Retinal pigment epithelial cell (primary cell): ENCODE measurements around the gene APBA2.
A peak's percentile ranks its signal among the peaks of the same experiment; 100 is the strongest.

ENCODE experiments used
- DNase-seq: peaks from one replicate; pipeline ENCODE4 v3.0.0-alpha.2; 2010; ENCODE audit warnings: low read depth
- H3K4me3 ChIP-seq: 2 replicates; pipeline ENCODE4 v1.5.1; 2011; ENCODE audit warnings: mild to moderate bottlenecking, low read length, control low read depth, moderate library complexity
- CTCF ChIP-seq: conservative IDR thresholded peaks from 2 replicates; pipeline ENCODE4 v1.5.1; 2011; ENCODE audit warnings: low read depth, low read length, control low read depth, inconsistent platforms

APBA2 gene

GRCh38 chr15:28957606-28958498 is 72.1 kb downstream of the APBA2 start:
- no peak for DNase-seq
- H3K4me3 ChIP-seq, result no peak overlapping the region
- no peak for TF ChIP-seq CTCF

- no peak for DNase-seq
- H3K4me3 ChIP-seq, result no peak overlapping the region
- TF ChIP-seq CTCF, result no peak
Measured at GRCh38 chr15:28959326-28959725, 73.6 kb downstream of the APBA2 start.

- no peak overlapping the region for H3K4me3 ChIP-seq
- no peak for TF ChIP-seq CTCF
- peak; percentile 85 for DNase-seq
Measured at GRCh38 chr15:28960979-28961378, 75.2 kb downstream of the APBA2 start.

- TF ChIP-seq CTCF, result no peak
- no peak overlapping the region for H3K4me3 ChIP-seq
- no peak for DNase-seq
Measured at GRCh38 chr15:28961391-28961790, 75.6 kb downstream of the APBA2 start.

- H3K4me3 ChIP-seq, result no peak overlapping the region
- no peak for TF ChIP-seq CTCF
- no peak for DNase-seq
Measured at GRCh38 chr15:28962851-28963710, 77.3 kb downstream of the APBA2 start.

GRCh38 chr15:28963711-28964081 is 77.9 kb downstream of the APBA2 start:
- TF ChIP-seq CTCF, result no peak

More at GRCh38 chr15:28963711-28964081, 77.9 kb downstream of the APBA2 start:
- no peak overlapping the region for H3K4me3 ChIP-seq
- DNase-seq, result no peak
